H1 (cell line): ENCODE measurements around the gene TMEM82. TPM values are rescaled to one million over a fixed set of nuclear protein-coding genes. Genes with fewer than 3 reads are reported as not detected.

ENCODE experiments used
- CBX8 ChIP-seq: fragments of 300-800, 300-1000 bp; sonication (generic); IDR thresholded peaks from 2 replicates; pipeline ENCODE4 v1.7.1; 2016; ENCODE audit warnings: low read depth, low read length, borderline replicate concordance
- MAFK ChIP-seq: IDR thresholded peaks from 2 replicates; pipeline ENCODE4 v1.6.1; 2012; ENCODE audit warnings: low read depth, mild to moderate bottlenecking, improper control_type of control experiment, low read length
- RBBP5 ChIP-seq: IDR thresholded peaks from 2 replicates; pipeline ENCODE4 v1.7.1; 2012; ENCODE audit warnings: low read depth, mild to moderate bottlenecking, inconsistent platforms, low read length, moderate library complexity, borderline replicate concordance
- ZNF274 ChIP-seq: IDR thresholded peaks from 2 replicates; pipeline ENCODE4 v1.7.0; 2012; ENCODE audit warnings: low read length, borderline replicate concordance; ENCODE audit errors: extremely low read depth
- polyA plus RNA-seq, 7 experiments: library from polyadenylated mRNA; depleted of rRNA in 3 of 7; stranded (reverse) in 5 of 7; unstranded in 2 of 7; fragments of >200 nt in 5 of 7; fragments of 200-250 nt in 2 of 7; gene quantifications; 1 replicate in 5 of 7; 2 replicates in 1 of 7; 4 replicates in 1 of 7; pipeline versions ENCODE4 v1.2.1 to v1.2.3, GENCODE V29; 2011 to 2013; ENCODE audit warnings: missing spikeins in 2 of 7, mixed read lengths in 2 of 7
- total RNA-seq: library from RNA; stranded (reverse); fragmentation: NEBNext Ultra II Directional; extraction: Animal tissue kit (Norgen Biotek cat#: 25700); gene quantifications from 2 replicates; pipeline ENCODE4 v1.2.1, GENCODE V29; 2021
- TF ChIP-seq, protein P1 (sequence below), 3 experiments: IDR thresholded peaks; 1 replicate in 2 of 3; 2 replicates in 1 of 3; pipeline versions ENCODE4 v1.5.1 to v1.6.1; 2011; ENCODE audit warnings: low read length in 3 of 3, mild to moderate bottlenecking in 3 of 3, inconsistent platforms in 2 of 3, low read depth in 1 of 3, moderate library complexity in 1 of 3; ENCODE audit not compliant: insufficient read depth in 1 of 3; ENCODE audit errors: control extremely low read depth in 1 of 3
- TF ChIP-seq, protein P2 (sequence below): fragments of 300-600 bp; sonication (generic); IDR thresholded peaks from 2 replicates; pipeline ENCODE4 v1.7.1; 2012; ENCODE audit warnings: low read length, moderate library complexity, mild to moderate bottlenecking, inconsistent platforms; ENCODE audit not compliant: insufficient replicate concordance

The TMEM82 gene
- total and polyA plus RNA-seq, 2 of the 8 experiments (the other 6 are each of a cell fraction or from before 2014, with no cell fraction given), result 0.32 to 2.1 TPM

DNA sequence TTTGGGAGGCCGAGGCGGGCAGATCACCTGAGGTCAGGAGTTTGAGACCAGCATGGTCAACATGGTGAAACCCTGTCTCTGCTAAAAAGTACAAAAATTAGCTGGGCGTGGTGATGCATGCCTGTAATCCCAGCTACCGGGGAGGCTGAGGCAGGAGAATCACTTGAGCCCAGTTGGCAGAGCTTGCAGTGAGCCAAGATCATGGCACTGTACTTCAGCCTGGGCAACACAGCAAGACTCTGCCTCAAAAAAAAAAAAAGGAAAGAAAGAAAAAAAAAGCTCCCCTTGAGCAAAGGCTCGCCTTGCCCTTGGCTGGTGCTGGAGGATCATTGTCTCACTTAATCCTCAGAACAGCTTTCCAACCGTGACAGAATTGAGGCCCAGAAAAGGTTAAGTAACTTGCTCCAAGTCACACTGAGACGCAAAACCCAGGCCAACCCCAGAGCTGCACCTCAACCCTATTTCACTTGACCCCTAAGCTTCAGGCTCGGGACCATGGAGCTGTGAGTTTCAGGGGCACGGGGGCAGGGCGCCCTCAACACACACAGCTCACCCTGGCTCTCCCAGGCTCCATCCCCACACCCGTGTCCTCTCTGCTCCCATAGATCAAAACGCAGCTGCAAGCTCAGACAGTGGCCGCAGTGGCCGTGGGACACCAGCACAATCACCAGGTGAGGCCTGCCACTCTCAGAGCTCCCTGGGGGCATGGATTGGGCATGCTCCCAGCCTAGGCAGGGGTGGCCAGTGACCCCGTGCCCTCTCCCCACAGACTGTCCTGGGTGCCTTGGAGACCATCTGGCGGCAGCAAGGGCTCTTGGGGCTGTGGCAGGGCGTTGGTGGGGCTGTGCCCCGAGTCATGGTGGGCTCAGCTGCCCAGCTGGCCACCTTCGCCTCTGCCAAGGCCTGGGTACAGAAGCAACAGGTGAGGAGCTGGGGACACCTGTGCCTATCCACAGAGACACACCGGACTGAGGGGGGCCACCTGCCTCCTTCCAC, 4.7 kb upstream of the TMEM82 start (continued):
- TF ChIP-seq, protein P1, sequence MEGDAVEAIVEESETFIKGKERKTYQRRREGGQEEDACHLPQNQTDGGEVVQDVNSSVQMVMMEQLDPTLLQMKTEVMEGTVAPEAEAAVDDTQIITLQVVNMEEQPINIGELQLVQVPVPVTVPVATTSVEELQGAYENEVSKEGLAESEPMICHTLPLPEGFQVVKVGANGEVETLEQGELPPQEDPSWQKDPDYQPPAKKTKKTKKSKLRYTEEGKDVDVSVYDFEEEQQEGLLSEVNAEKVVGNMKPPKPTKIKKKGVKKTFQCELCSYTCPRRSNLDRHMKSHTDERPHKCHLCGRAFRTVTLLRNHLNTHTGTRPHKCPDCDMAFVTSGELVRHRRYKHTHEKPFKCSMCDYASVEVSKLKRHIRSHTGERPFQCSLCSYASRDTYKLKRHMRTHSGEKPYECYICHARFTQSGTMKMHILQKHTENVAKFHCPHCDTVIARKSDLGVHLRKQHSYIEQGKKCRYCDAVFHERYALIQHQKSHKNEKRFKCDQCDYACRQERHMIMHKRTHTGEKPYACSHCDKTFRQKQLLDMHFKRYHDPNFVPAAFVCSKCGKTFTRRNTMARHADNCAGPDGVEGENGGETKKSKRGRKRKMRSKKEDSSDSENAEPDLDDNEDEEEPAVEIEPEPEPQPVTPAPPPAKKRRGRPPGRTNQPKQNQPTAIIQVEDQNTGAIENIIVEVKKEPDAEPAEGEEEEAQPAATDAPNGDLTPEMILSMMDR (IDR thresholded peaks at IDR 0.05; ENCODE audit: control extremely low read depth in 1 of 3, insufficient read depth in 1 of 3, low read depth in 1 of 3, low read length in 3 of 3), result no peak
- TF ChIP-seq, protein P2, sequence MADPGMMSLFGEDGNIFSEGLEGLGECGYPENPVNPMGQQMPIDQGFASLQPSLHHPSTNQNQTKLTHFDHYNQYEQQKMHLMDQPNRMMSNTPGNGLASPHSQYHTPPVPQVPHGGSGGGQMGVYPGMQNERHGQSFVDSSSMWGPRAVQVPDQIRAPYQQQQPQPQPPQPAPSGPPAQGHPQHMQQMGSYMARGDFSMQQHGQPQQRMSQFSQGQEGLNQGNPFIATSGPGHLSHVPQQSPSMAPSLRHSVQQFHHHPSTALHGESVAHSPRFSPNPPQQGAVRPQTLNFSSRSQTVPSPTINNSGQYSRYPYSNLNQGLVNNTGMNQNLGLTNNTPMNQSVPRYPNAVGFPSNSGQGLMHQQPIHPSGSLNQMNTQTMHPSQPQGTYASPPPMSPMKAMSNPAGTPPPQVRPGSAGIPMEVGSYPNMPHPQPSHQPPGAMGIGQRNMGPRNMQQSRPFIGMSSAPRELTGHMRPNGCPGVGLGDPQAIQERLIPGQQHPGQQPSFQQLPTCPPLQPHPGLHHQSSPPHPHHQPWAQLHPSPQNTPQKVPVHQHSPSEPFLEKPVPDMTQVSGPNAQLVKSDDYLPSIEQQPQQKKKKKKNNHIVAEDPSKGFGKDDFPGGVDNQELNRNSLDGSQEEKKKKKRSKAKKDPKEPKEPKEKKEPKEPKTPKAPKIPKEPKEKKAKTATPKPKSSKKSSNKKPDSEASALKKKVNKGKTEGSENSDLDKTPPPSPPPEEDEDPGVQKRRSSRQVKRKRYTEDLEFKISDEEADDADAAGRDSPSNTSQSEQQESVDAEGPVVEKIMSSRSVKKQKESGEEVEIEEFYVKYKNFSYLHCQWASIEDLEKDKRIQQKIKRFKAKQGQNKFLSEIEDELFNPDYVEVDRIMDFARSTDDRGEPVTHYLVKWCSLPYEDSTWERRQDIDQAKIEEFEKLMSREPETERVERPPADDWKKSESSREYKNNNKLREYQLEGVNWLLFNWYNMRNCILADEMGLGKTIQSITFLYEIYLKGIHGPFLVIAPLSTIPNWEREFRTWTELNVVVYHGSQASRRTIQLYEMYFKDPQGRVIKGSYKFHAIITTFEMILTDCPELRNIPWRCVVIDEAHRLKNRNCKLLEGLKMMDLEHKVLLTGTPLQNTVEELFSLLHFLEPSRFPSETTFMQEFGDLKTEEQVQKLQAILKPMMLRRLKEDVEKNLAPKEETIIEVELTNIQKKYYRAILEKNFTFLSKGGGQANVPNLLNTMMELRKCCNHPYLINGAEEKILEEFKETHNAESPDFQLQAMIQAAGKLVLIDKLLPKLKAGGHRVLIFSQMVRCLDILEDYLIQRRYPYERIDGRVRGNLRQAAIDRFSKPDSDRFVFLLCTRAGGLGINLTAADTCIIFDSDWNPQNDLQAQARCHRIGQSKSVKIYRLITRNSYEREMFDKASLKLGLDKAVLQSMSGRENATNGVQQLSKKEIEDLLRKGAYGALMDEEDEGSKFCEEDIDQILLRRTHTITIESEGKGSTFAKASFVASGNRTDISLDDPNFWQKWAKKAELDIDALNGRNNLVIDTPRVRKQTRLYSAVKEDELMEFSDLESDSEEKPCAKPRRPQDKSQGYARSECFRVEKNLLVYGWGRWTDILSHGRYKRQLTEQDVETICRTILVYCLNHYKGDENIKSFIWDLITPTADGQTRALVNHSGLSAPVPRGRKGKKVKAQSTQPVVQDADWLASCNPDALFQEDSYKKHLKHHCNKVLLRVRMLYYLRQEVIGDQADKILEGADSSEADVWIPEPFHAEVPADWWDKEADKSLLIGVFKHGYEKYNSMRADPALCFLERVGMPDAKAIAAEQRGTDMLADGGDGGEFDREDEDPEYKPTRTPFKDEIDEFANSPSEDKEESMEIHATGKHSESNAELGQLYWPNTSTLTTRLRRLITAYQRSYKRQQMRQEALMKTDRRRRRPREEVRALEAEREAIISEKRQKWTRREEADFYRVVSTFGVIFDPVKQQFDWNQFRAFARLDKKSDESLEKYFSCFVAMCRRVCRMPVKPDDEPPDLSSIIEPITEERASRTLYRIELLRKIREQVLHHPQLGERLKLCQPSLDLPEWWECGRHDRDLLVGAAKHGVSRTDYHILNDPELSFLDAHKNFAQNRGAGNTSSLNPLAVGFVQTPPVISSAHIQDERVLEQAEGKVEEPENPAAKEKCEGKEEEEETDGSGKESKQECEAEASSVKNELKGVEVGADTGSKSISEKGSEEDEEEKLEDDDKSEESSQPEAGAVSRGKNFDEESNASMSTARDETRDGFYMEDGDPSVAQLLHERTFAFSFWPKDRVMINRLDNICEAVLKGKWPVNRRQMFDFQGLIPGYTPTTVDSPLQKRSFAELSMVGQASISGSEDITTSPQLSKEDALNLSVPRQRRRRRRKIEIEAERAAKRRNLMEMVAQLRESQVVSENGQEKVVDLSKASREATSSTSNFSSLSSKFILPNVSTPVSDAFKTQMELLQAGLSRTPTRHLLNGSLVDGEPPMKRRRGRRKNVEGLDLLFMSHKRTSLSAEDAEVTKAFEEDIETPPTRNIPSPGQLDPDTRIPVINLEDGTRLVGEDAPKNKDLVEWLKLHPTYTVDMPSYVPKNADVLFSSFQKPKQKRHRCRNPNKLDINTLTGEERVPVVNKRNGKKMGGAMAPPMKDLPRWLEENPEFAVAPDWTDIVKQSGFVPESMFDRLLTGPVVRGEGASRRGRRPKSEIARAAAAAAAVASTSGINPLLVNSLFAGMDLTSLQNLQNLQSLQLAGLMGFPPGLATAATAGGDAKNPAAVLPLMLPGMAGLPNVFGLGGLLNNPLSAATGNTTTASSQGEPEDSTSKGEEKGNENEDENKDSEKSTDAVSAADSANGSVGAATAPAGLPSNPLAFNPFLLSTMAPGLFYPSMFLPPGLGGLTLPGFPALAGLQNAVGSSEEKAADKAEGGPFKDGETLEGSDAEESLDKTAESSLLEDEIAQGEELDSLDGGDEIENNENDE, result no peak
- TF ChIP-seq CBX8 (no peak), ZNF274 (no peak), RBBP5 (no peak), MAFK (no peak)
